ENCODE measurements around the gene LRGUK.

- TF ChIP-seq POLR2A (IDR thresholded peaks at IDR 0.05) = no peak
- no peak for TF ChIP-seq CTCF (IDR thresholded peaks at IDR 0.05)
Measured at GRCh38 chr7:134246761-134247160, 119.6 kb downstream of the LRGUK start.
